SU-DHL-6 (cell line): Measurements from ENCODE around the gene OSGIN1.

Source experiments
- CTCF ChIP-seq: fragments of 200-600 bp; sonication (generic); IDR thresholded peaks from one replicate; pipeline ENCODE4 v1.5.1; 2017; ENCODE audit warnings: antibody characterized with exemption, mild to moderate bottlenecking, low read length, moderate library complexity; ENCODE audit not compliant: insufficient read depth, poor library complexity, severe bottlenecking
- EZH2phosphoT487 ChIP-seq: fragments of 200-600 bp; sonication (generic), shearing (Covaris generic); conservative IDR thresholded peaks from 2 replicates; pipeline ENCODE4 v1.6.1; 2018; ENCODE audit warnings: mild to moderate bottlenecking, antibody characterized with exemption, low read length, moderate library complexity, mixed read lengths

DNA sequence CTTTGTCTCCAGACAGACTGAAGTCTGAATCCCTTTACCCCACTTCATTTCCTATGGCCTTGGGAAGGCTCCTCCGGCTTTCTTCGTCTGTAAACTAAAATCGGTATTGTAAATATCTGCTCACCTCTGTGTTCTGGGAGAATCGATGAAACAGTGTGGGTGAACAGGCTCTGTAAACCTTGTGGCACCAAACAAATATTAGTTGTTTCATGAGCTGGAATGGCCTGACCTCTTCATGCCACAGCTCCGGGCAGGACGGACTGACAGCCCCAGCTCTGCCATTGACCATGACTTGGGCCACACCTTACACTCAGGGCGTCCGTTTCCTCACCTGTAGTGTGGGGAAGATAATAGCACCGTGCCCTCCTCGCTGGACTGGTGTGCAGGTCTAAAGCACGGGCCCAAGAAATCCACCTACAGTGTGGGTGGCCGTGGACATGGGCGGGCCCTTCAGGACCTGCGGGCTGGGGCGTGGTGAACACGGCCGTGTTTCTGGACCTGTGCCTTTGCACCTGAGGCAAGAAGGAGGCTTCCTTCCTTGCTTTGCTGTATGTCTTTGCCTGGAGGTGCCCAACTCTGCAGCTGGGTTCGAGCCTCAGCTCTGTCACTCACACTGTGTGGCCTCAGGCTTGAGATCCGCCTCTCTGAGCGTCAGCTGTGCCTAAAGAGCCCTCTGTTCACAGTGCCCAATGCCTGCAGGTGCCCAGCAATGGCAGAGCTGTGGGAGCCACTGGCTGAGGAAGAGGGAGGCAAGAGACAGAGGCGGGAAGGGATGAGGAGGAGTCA, 6.1 kb upstream of the OSGIN1 start:
- TF ChIP-seq EZH2phosphoT487 (no peak), CTCF (no peak)
